Ovary (tissue), 3 donors: ENCODE results near the gene FBXW7.

Source experiments
- EP300 ChIP-seq: sonication (generic); formaldehyde crosslinking; IDR thresholded peaks from one replicate; pipeline ENCODE4 v1.6.1; 2017; ENCODE audit warnings: antibody characterized with exemption
- TF ChIP-seq, protein P1 (sequence below), 3 donors: fragments of 450-650 bp in 2 of 3; fragments of 200-600 bp in 1 of 3; IDR thresholded peaks; one replicate each; pipeline versions ENCODE4 v1.5.1 to v1.8.0; 2016 to 2022; ENCODE audit warnings: antibody characterized with exemption in 3 of 3, mild to moderate bottlenecking in 1 of 3
- donor health status: DM: no; HTN: no; CAD: no.

DNA sequence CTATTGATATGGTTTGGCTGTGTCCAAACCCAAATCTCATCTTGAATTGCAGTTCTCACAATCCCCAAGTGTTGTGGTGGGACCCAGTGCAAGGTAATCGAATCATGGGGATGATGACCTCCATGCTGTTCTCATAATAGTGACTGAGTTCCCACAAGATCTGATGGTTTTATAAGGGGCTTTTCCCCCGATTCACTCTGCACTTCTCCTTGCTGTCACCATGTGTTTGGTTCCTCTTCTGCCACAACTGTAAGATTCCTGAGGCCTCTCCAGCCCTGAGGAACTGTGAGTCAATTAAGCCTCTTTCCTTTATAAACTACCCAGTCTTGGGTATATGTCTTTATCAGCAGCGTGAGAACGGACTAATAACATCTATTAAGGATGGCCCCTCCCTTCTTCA is 68.8 kb downstream of the FBXW7 start:
- no peak for TF ChIP-seq EP300
- TF ChIP-seq, protein P1, sequence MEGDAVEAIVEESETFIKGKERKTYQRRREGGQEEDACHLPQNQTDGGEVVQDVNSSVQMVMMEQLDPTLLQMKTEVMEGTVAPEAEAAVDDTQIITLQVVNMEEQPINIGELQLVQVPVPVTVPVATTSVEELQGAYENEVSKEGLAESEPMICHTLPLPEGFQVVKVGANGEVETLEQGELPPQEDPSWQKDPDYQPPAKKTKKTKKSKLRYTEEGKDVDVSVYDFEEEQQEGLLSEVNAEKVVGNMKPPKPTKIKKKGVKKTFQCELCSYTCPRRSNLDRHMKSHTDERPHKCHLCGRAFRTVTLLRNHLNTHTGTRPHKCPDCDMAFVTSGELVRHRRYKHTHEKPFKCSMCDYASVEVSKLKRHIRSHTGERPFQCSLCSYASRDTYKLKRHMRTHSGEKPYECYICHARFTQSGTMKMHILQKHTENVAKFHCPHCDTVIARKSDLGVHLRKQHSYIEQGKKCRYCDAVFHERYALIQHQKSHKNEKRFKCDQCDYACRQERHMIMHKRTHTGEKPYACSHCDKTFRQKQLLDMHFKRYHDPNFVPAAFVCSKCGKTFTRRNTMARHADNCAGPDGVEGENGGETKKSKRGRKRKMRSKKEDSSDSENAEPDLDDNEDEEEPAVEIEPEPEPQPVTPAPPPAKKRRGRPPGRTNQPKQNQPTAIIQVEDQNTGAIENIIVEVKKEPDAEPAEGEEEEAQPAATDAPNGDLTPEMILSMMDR (IDR thresholded peaks at IDR 0.05): no peak
